HG02571 (cell line): Measurements from ENCODE around the gene FARP1.

Experiments used
- ATAC-seq: cut with Tn5 transposase; IDR thresholded peaks from one replicate; pipeline ENCODE4 v1.9.1; 2021; ENCODE audit warnings: mild to moderate bottlenecking, moderate library complexity; ENCODE audit not compliant: unreplicated experiment

Gene FARP1

DNA sequence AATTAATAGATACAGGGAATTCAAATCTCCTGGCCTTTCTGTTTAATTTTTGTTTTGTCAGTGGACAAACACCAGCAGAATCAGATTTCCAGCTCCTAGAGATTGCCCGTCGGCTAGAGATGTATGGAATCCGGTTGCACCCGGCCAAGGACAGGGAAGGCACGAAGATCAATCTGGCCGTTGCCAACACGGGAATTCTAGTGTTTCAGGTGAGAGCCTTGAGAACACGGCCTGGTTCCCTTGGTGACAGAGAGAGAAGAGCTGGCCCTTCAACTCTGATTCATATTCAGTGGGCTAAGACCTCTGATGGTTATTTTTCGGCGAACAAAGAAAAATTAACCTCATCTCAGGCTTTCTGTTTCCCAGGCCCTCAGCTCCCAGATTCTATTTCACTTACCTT is 242.7 kb downstream of the FARP1 start:
- ATAC-seq: no peak

DNA sequence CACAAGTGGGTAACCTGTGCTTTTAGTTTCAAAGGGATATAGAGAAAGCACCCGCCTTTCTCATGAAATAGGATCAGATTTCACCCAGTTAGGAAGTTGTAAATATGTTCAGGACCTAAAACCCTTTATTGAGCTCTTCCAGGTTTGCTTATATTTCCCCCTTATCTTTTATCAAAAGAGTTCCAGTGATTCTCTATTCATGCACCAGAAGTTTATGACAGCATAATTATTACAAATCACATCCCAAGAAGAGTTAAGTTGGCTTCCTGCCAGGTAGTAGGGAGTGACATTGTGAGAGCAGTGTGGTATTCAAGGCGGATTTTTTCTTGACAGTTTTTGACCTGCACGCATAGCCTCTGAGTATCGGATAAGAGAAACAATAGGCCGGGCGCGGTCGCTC is 243.7 kb downstream of the FARP1 start:
- ATAC-seq: no peak

DNA sequence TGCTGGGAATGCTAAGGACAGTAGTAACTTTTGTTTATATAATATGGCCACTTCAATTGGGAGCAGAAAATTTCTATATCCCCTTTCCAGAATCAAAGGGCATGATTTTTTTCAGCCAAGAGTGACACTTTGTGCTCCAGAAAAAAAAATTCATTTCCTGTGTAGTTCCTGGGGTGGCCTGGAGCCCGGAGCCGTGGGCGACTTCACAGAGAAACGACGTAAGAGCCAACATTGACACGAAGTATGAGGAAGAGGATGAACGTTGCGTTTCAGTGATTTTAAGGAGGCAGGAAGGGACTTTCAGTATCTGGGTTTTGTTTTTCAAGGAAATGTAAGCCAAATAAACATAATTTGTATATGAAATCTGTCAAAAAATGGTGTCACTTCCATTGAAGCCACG is 246.4 kb downstream of the FARP1 start:
- no peak for ATAC-seq

DNA sequence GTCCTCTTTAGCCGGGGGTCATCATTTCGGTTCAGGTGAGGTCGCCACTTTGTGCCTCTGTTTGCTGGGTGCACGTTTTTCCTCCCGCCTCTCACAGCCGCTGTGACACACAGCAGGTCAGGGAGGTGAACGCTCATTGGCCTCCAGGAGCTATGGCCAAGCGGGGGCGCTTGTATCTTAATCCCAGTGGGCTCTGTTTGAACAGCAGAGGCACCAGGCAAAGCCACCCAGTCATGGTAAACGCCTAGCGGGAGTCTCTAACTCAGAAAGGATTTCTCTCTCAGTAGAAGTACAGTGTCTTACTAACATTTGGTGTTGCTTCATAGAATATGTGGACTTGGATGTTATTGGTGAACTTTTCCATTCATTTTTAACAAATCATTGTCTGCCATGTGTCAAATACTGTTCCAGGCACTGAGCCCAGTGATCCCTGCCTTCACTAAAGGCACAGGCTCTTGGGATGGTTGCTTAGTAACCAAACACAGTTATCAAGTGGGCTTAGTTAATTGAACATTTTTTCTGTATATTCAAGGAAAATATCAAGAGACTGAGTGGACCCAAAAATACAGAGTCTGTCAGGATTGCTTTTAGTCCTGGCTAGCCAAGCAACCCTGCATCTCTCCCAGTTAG is 247.3 kb downstream of the FARP1 start:
- no peak for ATAC-seq

DNA sequence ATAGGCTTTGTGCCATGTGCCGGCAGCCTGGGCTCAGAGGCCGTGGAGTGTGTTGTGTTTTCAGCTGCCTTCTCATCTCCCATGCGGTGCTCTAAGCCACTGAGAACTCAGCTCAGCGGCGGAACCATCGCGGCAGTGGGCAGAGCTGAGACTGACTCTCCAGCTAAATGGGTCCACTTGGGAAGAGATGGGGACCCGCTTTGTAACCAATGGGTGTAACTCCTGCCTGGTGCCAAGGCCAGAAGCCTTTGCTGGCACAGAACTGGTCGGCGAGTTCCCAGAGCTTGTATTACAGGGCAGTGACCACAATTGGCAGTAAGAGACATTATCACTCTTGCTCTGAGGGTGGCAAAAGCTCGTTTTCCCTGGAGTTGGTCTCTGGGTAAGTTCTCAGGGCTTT is 251.0 kb downstream of the FARP1 start:
- no peak for ATAC-seq

DNA sequence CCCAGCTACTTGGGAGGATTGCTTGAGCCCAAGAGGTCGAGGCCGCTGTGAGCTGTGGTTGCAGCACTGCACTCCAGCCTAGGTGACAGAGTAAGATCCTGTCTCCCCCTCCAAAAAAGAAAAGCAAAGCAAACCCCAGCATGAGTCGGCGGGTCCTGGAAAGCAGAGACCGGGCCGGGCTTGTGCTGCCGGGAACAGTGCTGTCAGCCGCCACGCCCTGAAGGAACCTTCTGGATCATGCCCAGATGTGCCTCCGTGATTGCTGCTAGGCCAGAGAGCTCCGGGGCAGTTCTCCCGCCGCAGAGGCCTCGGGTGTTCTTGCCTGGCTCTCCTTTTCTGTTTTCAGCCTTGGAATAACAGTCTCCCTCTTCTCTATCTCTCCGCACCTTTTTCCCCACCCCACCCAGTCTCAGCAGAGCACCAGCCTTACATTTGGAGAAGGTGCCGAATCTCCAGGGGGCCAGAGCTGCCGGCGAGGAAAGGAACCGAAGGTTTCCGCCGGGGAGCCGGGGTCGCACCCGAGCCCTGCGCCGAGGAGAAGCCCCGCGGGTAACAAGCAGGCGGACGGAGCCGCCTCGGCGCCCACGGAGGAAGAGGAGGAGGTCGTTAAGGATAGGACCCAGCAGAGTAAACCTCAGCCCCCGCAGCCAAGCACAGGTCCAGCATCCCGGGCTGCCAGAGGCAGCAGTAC is 252.1 kb downstream of the FARP1 start:
- no peak for ATAC-seq

DNA sequence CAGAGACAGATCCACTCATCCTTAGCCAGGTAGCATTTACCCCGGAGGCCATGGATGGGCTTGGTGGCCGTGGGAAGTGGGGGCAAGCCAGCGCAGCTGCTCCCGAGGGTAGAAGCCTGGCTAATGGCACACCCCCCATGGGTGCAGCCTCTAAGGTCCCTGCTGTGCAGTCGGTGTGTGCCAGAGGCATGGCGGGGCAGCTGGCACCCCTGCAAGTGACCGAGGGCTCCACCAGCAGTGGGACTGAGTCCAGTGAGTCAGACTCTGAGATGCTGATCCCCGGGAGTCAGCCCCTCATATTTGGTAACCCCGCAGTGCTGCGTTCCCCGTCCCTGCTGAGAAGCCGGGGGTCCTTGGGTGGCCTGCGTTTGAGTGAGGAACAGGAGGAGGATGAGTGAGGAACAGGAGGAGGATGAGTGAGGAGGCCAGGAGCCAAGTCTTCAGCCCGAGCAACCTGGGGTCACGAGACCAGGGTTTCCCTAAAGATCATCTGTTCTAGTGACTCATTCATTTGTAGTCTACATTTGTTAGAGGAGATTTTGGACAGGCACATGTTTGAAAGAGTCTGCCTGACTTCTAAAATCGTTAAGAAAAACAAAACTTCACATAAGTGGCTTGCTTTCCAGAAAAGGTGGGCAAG is 253.3 kb downstream of the FARP1 start:
- ATAC-seq: no peak

DNA sequence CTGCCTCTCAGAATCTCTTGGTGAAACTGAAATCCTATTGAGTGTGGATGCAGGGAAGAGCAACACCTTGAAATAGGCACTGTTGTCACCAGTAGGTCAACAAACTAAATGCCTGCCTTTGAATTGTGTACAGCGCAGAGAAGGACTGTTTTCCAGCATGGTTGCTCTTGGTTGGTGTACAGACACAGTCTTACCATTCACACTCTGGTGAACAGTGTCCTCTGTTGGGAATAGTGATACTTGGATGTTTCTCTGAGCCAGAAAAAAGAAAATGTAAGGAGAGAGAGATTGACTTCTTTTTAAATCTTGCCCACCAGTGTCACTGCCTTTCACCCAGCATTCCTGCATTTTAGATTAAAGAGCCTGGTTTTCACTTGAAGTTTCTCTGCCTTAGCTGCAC is 254.3 kb downstream of the FARP1 start:
- no peak for ATAC-seq

DNA sequence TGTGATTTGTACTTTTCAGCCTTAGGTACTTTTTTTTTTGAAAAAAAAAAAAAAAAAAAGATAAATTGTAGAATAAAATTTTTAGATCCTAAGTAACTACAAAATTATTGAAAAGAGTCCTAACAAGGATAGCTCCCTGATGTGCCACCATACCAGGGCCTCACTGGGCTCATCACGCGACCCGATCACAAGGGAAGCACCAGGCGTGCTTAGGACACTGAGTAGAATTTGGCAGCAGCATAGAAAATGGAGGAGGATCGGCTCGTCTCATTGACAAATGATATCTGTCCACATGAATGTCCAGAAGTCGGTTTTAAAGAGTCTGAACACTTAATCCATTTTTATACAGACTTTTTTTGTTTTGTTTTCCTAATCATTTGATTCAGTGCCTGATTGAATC is 255.0 kb downstream of the FARP1 start:
- ATAC-seq: no peak

DNA sequence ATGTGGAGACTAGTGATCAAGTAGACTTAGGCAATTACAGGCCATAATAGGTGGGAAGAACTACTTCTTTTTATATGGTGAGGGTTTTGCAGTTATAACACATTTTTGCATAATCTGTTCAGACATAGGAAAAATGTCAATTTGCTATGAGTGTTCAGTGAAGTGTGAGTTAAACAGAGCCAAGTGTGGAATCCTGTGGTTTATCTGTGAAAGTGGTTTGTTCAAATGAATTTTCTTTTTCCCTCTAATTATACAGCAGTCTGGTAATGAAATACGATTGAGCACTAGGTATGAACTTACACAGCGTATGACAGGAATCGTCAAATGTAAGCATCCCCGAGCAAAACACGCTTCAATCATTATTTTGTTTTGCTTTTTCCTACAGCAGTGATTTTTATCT is 255.7 kb downstream of the FARP1 start:
- ATAC-seq: no peak

DNA sequence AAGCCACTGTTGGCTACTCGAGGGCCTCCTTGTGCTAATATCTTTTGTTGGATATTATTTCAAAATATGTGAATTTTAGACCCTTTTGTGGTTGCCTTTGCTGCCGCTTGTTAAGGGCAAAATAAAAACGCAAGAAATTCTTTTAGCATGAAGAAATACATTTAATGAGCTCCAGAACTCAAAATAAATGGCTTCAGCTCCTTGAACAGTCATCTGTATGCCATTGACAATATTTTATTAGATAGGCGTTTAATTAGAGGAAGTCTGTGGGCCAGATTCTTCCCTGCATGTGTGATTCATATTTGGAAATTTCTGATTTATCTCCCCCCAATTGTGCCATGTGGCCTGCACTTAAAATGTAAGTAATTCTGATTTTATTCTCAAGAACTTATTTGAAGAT is 256.9 kb downstream of the FARP1 start:
- no peak for ATAC-seq

DNA sequence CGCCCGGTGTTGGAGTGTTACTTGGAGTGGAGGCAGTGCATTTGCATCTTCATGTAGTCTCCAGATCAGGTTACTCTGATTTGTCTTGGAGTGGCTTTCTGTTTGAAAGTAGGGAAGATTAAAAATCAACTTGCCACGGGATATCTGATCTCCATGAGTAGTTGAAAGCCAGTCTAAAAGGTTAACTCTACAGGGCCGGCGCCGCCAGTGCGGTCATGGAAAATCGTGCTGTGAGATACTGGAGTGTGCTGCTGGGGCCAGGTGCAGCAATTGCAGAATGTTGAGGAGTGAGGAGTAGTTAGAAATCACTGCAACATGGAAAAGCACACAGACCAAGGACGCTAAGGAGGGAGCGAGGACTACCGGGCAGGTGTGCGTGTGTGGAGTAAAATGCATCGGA is 259.0 kb downstream of the FARP1 start:
- no peak for ATAC-seq

DNA sequence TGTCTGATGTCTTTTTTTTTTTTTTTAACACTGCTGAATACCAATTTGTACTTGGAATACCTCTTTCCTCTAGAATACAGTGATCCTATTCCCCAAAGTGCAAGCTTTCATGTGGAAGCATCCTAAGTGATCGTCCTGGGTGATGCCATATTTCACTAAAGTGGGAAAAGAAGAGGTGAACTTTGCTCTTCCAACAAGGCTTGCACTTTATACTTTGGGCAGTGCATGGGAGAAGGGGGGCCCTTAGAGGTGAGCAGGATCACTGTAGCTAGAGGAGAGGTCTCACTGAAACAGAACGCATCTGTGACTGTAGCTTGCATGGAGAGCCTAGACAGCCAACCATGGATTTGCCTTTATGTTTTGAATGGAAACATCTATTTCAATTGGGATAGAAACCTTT is 260.2 kb downstream of the FARP1 start:
- no peak for ATAC-seq

DNA sequence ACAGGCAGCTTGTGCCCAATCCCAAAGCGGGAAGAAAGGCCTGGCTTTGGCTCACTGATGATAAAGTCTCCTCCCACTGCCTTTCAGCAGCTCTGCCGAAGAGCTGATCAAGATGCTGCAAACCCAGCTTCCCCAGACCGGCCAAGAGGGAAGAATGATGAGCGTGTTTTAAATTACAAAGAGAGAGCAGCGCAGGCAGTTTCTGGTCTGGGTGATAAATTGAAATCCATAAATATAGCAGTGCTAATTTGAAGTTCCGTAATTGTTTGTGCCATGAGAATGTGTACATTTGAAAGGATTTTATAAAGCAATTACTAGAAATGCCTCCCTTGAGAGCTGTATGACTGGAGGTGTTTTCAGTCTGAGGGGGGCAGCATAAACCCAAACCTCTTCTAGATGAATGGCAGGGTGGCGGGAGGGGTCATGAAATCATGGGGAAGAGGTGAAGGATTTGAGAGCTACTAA is 262.2 kb downstream of the FARP1 start:
- ATAC-seq: no peak

DNA sequence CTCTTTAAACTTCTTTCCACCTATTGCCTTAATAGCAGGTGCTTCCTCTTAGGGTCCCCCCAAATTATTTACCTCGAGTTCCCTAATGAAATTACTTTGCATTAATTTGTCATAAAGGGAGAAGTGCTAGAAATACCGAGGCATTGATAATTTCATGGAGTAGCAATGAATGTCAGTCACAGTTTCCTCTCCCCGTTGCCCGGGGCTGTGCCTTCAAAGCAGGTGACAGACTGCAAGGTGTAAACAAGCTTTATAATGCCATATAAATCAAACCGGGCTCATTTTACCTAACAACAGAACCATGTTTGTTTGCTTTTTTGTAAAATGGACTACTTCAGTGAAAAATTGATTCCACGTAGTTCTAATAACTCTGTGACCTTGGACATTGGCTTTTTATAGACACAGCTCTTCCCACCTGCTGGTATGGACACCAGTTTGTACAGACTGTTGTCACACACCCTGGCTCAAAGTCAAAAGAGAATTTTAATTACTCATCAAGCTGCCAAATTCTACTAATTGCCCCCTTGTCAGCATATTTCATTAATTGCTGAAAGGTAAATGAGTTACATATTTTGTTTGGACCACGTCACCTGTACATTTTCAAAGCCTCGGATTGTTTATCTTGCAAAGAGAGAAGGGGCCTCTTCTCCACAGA is 262.9 kb downstream of the FARP1 start:
- no peak for ATAC-seq

DNA sequence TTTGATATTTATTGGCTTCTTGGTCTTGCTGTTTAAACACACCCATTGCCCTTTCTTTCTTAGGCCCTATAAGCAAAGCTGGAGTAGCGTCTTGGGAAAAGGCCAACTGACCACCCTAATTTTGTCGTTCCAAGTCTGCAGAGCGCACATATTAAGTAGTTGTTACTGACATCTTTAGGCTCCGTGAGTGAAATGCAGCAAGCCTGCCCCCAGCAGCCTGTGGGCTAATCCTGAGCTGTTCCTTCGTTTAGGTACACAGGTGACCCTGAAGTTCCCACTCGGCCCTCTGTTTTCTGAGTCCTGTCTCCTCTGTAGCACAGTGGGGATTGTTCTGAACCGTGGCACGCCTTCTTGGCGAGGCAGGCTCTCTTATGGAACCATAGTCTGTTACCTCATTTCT is 263.5 kb downstream of the FARP1 start:
- ATAC-seq: no peak

DNA sequence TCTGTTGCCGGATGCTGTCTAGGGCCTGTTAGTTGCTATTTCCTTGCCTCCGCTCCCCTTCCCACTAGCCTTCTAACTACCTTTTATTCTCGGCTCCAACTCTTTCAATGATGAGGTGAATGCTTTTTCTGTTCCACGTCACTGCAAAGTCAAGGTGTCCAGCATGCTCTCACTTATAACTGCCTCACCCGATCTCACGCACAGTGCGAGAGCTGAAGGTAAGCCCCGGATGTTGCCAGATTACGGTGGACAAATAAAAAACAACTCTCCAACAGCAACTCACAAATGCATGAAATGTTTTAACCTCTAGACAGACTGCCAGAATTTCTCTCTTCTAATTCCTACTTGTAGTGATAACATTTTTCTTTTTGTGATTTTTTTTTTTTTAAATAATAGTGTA is 264.1 kb downstream of the FARP1 start:
- no peak for ATAC-seq

DNA sequence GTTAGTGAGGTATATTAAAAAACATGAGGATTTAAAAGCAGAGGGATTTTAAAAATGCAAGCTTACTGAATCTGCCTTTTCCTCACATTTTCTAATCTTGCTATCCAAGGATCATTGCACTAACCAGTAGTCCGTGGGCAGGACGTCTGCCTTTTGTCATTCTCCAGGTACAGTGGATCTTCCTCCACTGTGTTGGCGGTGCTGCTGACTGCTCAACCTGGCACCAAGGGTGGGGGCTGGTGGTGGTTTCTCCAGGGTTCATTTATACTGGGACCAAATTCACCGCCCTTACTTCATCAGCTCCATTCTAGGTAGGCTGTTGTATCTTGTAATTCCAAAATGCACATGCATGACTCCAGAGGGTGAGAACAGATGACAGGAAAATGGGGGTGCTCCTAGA is 264.7 kb downstream of the FARP1 start:
- ATAC-seq: no peak

DNA sequence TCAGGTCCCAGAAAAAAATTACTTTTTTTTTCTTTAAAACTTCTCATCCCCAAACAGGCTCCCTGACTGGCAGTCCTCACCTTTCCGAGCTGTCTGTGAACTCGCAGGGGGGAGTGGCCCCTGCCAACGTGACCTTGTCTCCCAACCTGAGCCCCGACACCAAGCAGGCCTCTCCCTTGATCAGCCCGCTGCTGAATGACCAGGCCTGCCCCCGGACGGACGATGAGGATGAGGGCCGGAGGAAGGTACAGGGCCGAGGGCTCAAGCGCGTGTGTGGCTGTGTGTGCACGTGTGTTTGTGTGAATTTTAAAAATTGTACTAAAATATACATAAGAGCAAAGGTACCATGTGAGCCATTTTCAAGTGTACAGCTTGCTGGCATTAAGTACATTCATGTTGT is 266.4 kb downstream of the FARP1 start:
- ATAC-seq: no peak

DNA sequence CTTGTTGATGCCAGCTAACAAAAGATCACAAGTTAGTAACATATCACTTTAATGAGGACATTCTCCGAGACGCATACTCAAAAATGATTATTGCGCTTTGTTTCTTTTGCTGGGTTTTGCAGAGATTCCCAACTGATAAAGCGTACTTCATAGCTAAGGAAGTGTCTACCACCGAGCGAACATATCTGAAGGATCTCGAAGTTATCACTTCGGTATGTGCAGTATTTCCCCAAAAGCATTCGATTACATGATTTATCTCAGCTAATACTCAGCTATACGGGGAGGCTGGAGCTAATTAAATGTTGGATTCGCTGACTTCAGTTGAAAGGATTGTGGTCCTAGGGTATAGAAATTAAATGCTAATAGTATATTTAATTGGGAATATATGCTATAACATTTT is 267.7 kb downstream of the FARP1 start:
- ATAC-seq: no peak

DNA sequence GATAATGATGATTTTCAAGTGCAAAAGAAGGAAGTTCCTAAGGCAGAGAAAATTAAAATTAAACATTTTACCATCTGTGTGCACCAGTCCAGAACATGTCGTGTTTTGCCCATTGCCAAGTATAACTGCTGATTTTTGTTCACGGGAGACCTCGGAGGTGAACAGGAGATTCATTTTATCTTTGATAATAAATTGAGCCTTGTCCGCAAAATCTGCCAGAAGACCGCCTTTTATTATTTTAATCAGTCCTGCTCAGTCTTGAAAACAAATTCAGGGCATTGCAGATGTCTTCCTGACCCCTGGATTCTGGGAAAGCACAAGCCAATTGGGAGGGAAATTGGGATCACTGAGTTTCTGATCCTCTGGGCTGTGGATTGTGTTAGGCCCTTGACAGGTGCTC is 268.1 kb downstream of the FARP1 start:
- no peak for ATAC-seq
